HepG2 (cell line): Measurements from ENCODE around the gene FKBP1B. TPM values are rescaled to one million over a fixed set of nuclear protein-coding genes. Genes with fewer than 3 reads are reported as not detected.

Experiments
- ARID2 ChIP-seq: sonication (generic); formaldehyde crosslinking; IDR thresholded peaks from 2 replicates; pipeline ENCODE4 v1.8.1; 2022; ENCODE audit warnings: mild to moderate bottlenecking, missing genetic modification reagents, borderline replicate concordance
- ATF4 ChIP-seq, 2 experiments: fragments of 450-650 bp in 1 of 2; sonication (generic) in 1 of 2; formaldehyde crosslinking; IDR thresholded peaks; 2 replicates each; pipeline versions ENCODE4 v1.5.0 to v1.8.0; 2020 to 2022; ENCODE audit warnings: mild to moderate bottlenecking in 1 of 2, missing genetic modification reagents in 1 of 2
- ATF7 ChIP-seq, 2 experiments: fragments of 450-650 bp in 1 of 2; sonication (generic) in 1 of 2; formaldehyde crosslinking in 1 of 2; IDR thresholded peaks; 2 replicates each; pipeline versions ENCODE4 v1.4.0 to v1.6.1; 2016 to 2020; ENCODE audit warnings: antibody characterized with exemption in 1 of 2, mild to moderate bottlenecking in 1 of 2, missing genetic modification reagents in 1 of 2
- DNMT3B ChIP-seq: conservative IDR thresholded peaks from 2 replicates; pipeline ENCODE4 v1.6.1; 2016; ENCODE audit warnings: missing biosample characterization, control low read depth
- GABPB1 ChIP-seq: IDR thresholded peaks from 2 replicates; pipeline ENCODE4 v1.6.1; 2016; ENCODE audit warnings: mild to moderate bottlenecking, missing genetic modification reagents, moderate library complexity, missing compliant biosample characterization
- KAT7 ChIP-seq: IDR thresholded peaks from 2 replicates; pipeline ENCODE4 v1.6.1; 2018; ENCODE audit warnings: borderline replicate concordance, missing compliant biosample characterization
- MEIS1 ChIP-seq: sonication (generic); formaldehyde crosslinking; IDR thresholded peaks from 2 replicates; pipeline ENCODE4 v1.9.0; 2021; ENCODE audit warnings: mild to moderate bottlenecking, missing genetic modification reagents, moderate library complexity, borderline replicate concordance
- MIER3 ChIP-seq: IDR thresholded peaks from 2 replicates; pipeline ENCODE4 v1.6.1; 2016; ENCODE audit warnings: missing compliant biosample characterization, borderline replicate concordance
- MYNN ChIP-seq: sonication (generic); formaldehyde crosslinking; IDR thresholded peaks from 2 replicates; pipeline ENCODE4 v1.4.0; 2020; ENCODE audit warnings: mild to moderate bottlenecking, low read depth, missing genetic modification reagents
- RCOR2 ChIP-seq: IDR thresholded peaks from 2 replicates; pipeline ENCODE4 v1.6.1; 2016; ENCODE audit warnings: missing biosample characterization, missing genetic modification reagents
- RERE ChIP-seq: IDR thresholded peaks from 2 replicates; pipeline ENCODE4 v1.6.1; 2016; ENCODE audit warnings: low read depth, missing genetic modification reagents, missing compliant biosample characterization
- SNRNP70 ChIP-seq: fragments of 200-400 bp; formaldehyde crosslinking; IDR thresholded peaks from 2 replicates; pipeline ENCODE4 v1.6.1; 2017; ENCODE audit warnings: mild to moderate bottlenecking, low read depth, low read length, moderate library complexity
- TAF1 ChIP-seq: sonication (generic); formaldehyde crosslinking; IDR thresholded peaks from 2 replicates; pipeline ENCODE4 v1.4.0; 2020; ENCODE audit warnings: missing genetic modification reagents
- ZBTB49 ChIP-seq: sonication (generic); formaldehyde crosslinking; IDR thresholded peaks from 2 replicates; pipeline ENCODE4 v1.4.0; 2020; ENCODE audit warnings: missing genetic modification reagents, borderline replicate concordance
- ZFP36L1 ChIP-seq: sonication (generic); formaldehyde crosslinking; IDR thresholded peaks from 2 replicates; pipeline ENCODE4 v1.8.0; 2022; ENCODE audit warnings: mild to moderate bottlenecking, missing genetic modification reagents, moderate library complexity
- ZNF484 ChIP-seq: sonication (generic); formaldehyde crosslinking; IDR thresholded peaks from 2 replicates; pipeline ENCODE4 v1.5.1; 2020; ENCODE audit warnings: mild to moderate bottlenecking, low read depth, missing genetic modification reagents, borderline replicate concordance
- ZNF747 ChIP-seq: sonication (generic); formaldehyde crosslinking; IDR thresholded peaks from 2 replicates; pipeline ENCODE4 v1.8.1; 2023; ENCODE audit warnings: missing genetic modification reagents, mild to moderate bottlenecking, borderline replicate concordance
- ZNF761 ChIP-seq: sonication (generic); formaldehyde crosslinking; conservative IDR thresholded peaks from 2 replicates; pipeline ENCODE4 v1.4.0; 2020; ENCODE audit warnings: mild to moderate bottlenecking, missing genetic modification reagents
- ZNF772 ChIP-seq: sonication (generic); formaldehyde crosslinking; IDR thresholded peaks from 2 replicates; pipeline ENCODE4 v1.5.0; 2020; ENCODE audit warnings: mild to moderate bottlenecking, missing genetic modification reagents
- polyA plus RNA-seq, 8 experiments: library from polyadenylated mRNA; depleted of rRNA in 3 of 8; stranded (reverse) in 7 of 8; unstranded in 1 of 8; fragments of >200 nt; fragmentation: Illumina TruSeq in 4 of 8; extraction: Trizol in 4 of 8; gene quantifications; 2 replicates each; pipeline versions ENCODE4 v1.2.1 to v1.2.3, GENCODE V29; 2011 to 2016; ENCODE audit warnings: low read depth in 4 of 8, missing spikeins in 1 of 8, mixed read lengths in 1 of 8; ENCODE audit not compliant: insufficient read depth in 1 of 8
- total RNA-seq, 5 experiments: library from RNA; depleted of rRNA; stranded (reverse); fragments of >200 nt; fragmentation: Illumina TruSeq; extraction: Trizol; gene quantifications; 2 replicates each; pipeline ENCODE4 v1.2.3, GENCODE V29; 2016; ENCODE audit warnings: low read depth in 1 of 5

Gene FKBP1B
- total and polyA plus RNA-seq, 2 of the 13 experiments (the other 11 are each of a cell fraction or from before 2014, with no cell fraction given): 35.2 to 96.3 TPM

GRCh38 chr2:24015562-24016375 lies 33.8 kb upstream of the FKBP1B start (continued):
- no peak for TF ChIP-seq ATF7 (IDR thresholded peaks at IDR 0.05)
- TF ChIP-seq ATF7 (CRISPR knock-in tag; IDR thresholded peaks at IDR 0.05): no peak; the same call in 1 of the 2 replicates
- TF ChIP-seq KAT7: 0 out of 2 replicates have a peak, but pooled peaks have one; percentile 67
- peak; percentile 47; the same call in 1 of the 2 replicates for TF ChIP-seq ZNF747 (CRISPR knock-in tag)
- peak; percentile 92 for TF ChIP-seq RCOR2
- no peak for TF ChIP-seq SNRNP70
- peak; percentile 92; the same call in 1 of the 2 replicates for TF ChIP-seq ZFP36L1 (CRISPR knock-in tag)
- peak; percentile 46; the same call in 1 of the 2 replicates for TF ChIP-seq GABPB1 (CRISPR knock-in tag)
- TF ChIP-seq MEIS1 (CRISPR knock-in tag): peak; percentile 63; the same call in 1 of the 2 replicates
- TF ChIP-seq ARID2 (CRISPR knock-in tag): 0 out of 2 replicates have a peak, but pooled peaks have one; percentile 16
- TF ChIP-seq ZNF484 (CRISPR knock-in tag): no peak
- TF ChIP-seq ZNF772: peak; percentile 77; the same call in 1 of the 2 replicates
- peak; percentile 44 for TF ChIP-seq ZNF761 (CRISPR knock-in tag)
- peak; percentile 40; the same call in 1 of the 2 replicates for TF ChIP-seq TAF1 (CRISPR knock-in tag)
- TF ChIP-seq MYNN (CRISPR knock-in tag): 0 out of 2 replicates have a peak, but pooled peaks have one; percentile 54
- 0 out of 2 replicates have a peak, but pooled peaks have one; percentile 8 for TF ChIP-seq ZBTB49 (CRISPR knock-in tag)
- peak; percentile 96 for TF ChIP-seq DNMT3B
- TF ChIP-seq ATF4 (CRISPR knock-in tag; IDR thresholded peaks at IDR 0.05): peak in 1 of 2 experiments; percentile 69; a peak in 1 of 4 replicates
- TF ChIP-seq RERE (CRISPR knock-in tag): 0 out of 2 replicates have a peak, but pooled peaks have one; percentile 30
- TF ChIP-seq MIER3 (CRISPR knock-in tag): 0 out of 2 replicates have a peak, but pooled peaks have one; percentile 59
